Neuronal stem cell (in vitro differentiated cells): ENCODE measurements around the gene PLAAT1.

ENCODE experiments used
- DNase-seq: peaks from one replicate; pipeline ENCODE4 v3.0.0-alpha.2; 2013; ENCODE audit warnings: low spot score
- H2AFZ ChIP-seq: one replicate; pipeline ENCODE4 v1.6.1; 2013; ENCODE audit warnings: mild to moderate bottlenecking, low read length, inconsistent platforms
- H2AK5ac ChIP-seq: 2 replicates; pipeline ENCODE4 v1.6.1; 2013; ENCODE audit warnings: low read depth, mild to moderate bottlenecking, inconsistent platforms, low read length, moderate library complexity, mixed read lengths
- H2BK120ac ChIP-seq: 2 replicates; pipeline ENCODE4 v1.6.1; 2013; ENCODE audit warnings: low read depth, mild to moderate bottlenecking, inconsistent platforms, low read length, moderate library complexity, mixed read lengths
- H2BK12ac ChIP-seq: one replicate; pipeline ENCODE4 v1.6.1; 2013; ENCODE audit warnings: low read length, inconsistent platforms
- H2BK15ac ChIP-seq: 2 replicates; pipeline ENCODE4 v1.6.1; 2013; ENCODE audit warnings: mild to moderate bottlenecking, low read length, inconsistent platforms, mixed read lengths
- H2BK5ac ChIP-seq: one replicate; pipeline ENCODE4 v1.6.1; 2013; ENCODE audit warnings: inconsistent platforms, mild to moderate bottlenecking, low read length, moderate library complexity
- H3K14ac ChIP-seq: one replicate; pipeline ENCODE4 v1.6.1; 2013; ENCODE audit warnings: low read length, inconsistent platforms
- H3K18ac ChIP-seq: 2 replicates; pipeline ENCODE4 v1.6.1; 2013; ENCODE audit warnings: low read length, inconsistent platforms
- H3K23ac ChIP-seq: 2 replicates; pipeline ENCODE4 v1.6.1; 2013; ENCODE audit warnings: low read depth, mild to moderate bottlenecking, mixed read lengths, low read length, inconsistent platforms; ENCODE audit not compliant: poor library complexity
- H3K27ac ChIP-seq: replicated peaks from 3 replicates; pipeline ENCODE4 v1.5.1; 2013; ENCODE audit warnings: low read length, inconsistent platforms
- H3K27me3 ChIP-seq, 3 experiments: 2 replicates each; pipeline ENCODE4 v1.6.1; 2013; ENCODE audit warnings: low read length in 3 of 3, mild to moderate bottlenecking in 2 of 3, inconsistent platforms in 1 of 3, low read depth in 1 of 3, mixed read lengths in 1 of 3, moderate library complexity in 1 of 3; ENCODE audit not compliant: control insufficient read depth in 3 of 3, insufficient read depth in 3 of 3
- H3K36me3 ChIP-seq, 2 donors: replicated peaks in 1 of 2; 2 replicates each; pipeline ENCODE4 v1.6.1; 2013; ENCODE audit warnings: low read length in 2 of 2; ENCODE audit not compliant: control insufficient read depth in 2 of 2, insufficient read depth in 2 of 2
- H3K4ac ChIP-seq: 2 replicates; pipeline ENCODE4 v1.6.1; 2013; ENCODE audit warnings: inconsistent platforms, mild to moderate bottlenecking, low read length, moderate library complexity
- H3K4me1 ChIP-seq, 2 donors: 1 replicate in 1 of 2; 2 replicates in 1 of 2; pipeline ENCODE4 v1.6.1; 2013; ENCODE audit warnings: low read length in 2 of 2, low read depth in 1 of 2; ENCODE audit not compliant: control insufficient read depth in 2 of 2, insufficient read depth in 1 of 2
- H3K4me2 ChIP-seq: one replicate; pipeline ENCODE4 v1.6.1; 2013; ENCODE audit warnings: mild to moderate bottlenecking, low read length, inconsistent platforms; ENCODE audit not compliant: insufficient read depth, poor library complexity, severe bottlenecking
- H3K4me3 ChIP-seq, 2 donors: 2 replicates each; pipeline ENCODE4 v1.5.1; 2013; ENCODE audit warnings: low read length in 2 of 2, mild to moderate bottlenecking in 2 of 2, inconsistent platforms in 1 of 2, moderate library complexity in 1 of 2
- H3K79me1 ChIP-seq: one replicate; pipeline ENCODE4 v1.6.1; 2013; ENCODE audit warnings: low read depth, mild to moderate bottlenecking, inconsistent platforms, low read length, moderate library complexity
- H3K9ac ChIP-seq: one replicate; pipeline ENCODE4 v1.6.1; 2013; ENCODE audit warnings: mild to moderate bottlenecking, low read depth, low read length, inconsistent platforms; ENCODE audit not compliant: poor library complexity
- H3K9me3 ChIP-seq, 2 donors: replicated peaks in 1 of 2; 2 replicates each; pipeline versions ENCODE3 to v1.6.1; 2013; ENCODE audit warnings: low read length in 2 of 2, mild to moderate bottlenecking in 2 of 2, inconsistent platforms in 1 of 2, low read depth in 1 of 2, mixed read lengths in 1 of 2, moderate library complexity in 1 of 2; ENCODE audit not compliant: control insufficient read depth in 2 of 2, insufficient read depth in 1 of 2
- H4K8ac ChIP-seq: one replicate; pipeline ENCODE4 v1.6.1; 2013; ENCODE audit warnings: low read depth, mild to moderate bottlenecking, inconsistent platforms, low read length, moderate library complexity
- H4K91ac ChIP-seq: one replicate; pipeline ENCODE4 v1.6.1; 2013; ENCODE audit warnings: low read length, low read depth, mild to moderate bottlenecking, inconsistent platforms; ENCODE audit not compliant: poor library complexity
- WGBS, 2 donors: extraction: QIAGEN DNeasy Blood & Tissue Kit; methylation state at CpG; one replicate each; pipeline ENCODE4 v1.1.7; 2013; ENCODE audit warnings: missing lambda C conversion rate in 2 of 2, mixed read lengths in 1 of 2; ENCODE audit not compliant: insufficient read length in 2 of 2, insufficient replicate concordance in 1 of 2; ENCODE audit errors: extremely low coverage in 2 of 2; 5-methylcytosine and 5-hydroxymethylcytosine counted together

The PLAAT1 gene

DNA sequence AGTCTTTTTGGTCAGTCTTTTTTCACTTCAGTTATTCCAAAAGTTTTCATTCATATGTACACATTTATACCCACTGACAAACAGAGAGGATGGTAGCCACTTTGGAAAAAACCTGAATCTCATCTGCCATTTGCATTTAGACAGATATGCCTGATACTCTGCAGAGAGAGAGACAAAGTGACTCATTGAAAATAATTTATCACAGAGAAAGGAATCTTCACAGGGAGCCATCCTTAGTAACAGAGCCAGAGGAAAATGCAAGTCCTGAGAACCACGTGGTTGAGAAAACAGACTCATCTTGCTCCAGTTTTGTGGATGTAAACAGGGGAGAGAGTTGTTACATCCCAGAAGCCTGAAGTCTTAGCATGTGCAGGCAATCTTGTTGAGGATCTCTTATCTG, 28.2 kb upstream of the PLAAT1 start:
- Histone ChIP-seq H3K4me1 (no peaks in the 10 kb centered on the region), H2BK12ac (no peak overlapping the region), H2BK15ac (no peak overlapping the region), H4K91ac (no peak overlapping the region), H3K27me3 (no peaks in the 10 kb centered on the region), H3K36me3 (no peaks in the 10 kb centered on the region), H3K4me2 (no peak overlapping the region), H3K9ac (no peak overlapping the region), H3K14ac (no peak overlapping the region), H3K4ac (no peak overlapping the region), H2AK5ac (no peak overlapping the region), H3K9me3 (no peaks in the 10 kb centered on the region), H3K18ac (no peak overlapping the region), H2AFZ (no peak overlapping the region), H3K27ac (no peak overlapping the region), H3K23ac (no peak overlapping the region), H3K79me1 (no peaks in the 10 kb centered on the region), H2BK120ac (no peak overlapping the region), H3K4me3 (no peak overlapping the region), H2BK5ac (no peak overlapping the region), H4K8ac (no peak overlapping the region)
- no CpG with 5 or more reads among the region's 1 CpG for WGBS, 2 donors
- DNase-seq = no peak

DNA sequence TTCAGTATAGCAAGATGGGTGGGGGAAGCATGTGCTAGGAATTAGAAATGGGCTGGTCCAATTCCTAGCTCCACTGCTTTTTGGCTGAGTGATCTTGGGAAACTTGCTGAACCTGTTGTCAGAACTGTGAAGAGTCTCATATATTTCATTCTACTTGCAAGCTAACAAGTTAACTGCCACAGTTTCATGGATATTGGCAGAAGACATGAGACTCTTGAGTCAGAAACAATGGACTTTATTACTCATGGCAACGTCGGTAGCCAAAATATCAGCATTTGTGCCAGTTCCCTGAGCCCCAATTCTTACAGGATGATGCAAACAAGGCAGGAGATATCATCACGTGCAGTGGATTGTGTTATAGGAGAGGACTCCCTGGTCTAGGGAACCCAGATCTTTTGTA, 26.6 kb upstream of the PLAAT1 start:
- Histone ChIP-seq H3K18ac (no peak overlapping the region), H3K23ac (no peak overlapping the region), H3K4me1 (no peaks in the 10 kb centered on the region), H4K8ac (no peak overlapping the region), H3K4me2 (no peak overlapping the region), H2AK5ac (no peak overlapping the region), H4K91ac (no peak overlapping the region), H3K79me1 (no peaks in the 10 kb centered on the region), H3K9me3 (no peaks in the 10 kb centered on the region), H2BK5ac (no peak overlapping the region), H3K27ac (no peak overlapping the region), H3K9ac (no peak overlapping the region), H3K27me3 (no peaks in the 10 kb centered on the region), H3K36me3 (no peaks in the 10 kb centered on the region), H2BK15ac (no peak overlapping the region), H3K4ac (no peak overlapping the region), H2BK120ac (no peak overlapping the region), H2BK12ac (no peak overlapping the region), H3K4me3 (no peak overlapping the region), H3K14ac (no peak overlapping the region), H2AFZ (no peak overlapping the region)
- WGBS, 2 donors = no CpG with 5 or more reads among the region's 3 CpGs
- no peak for DNase-seq

- no CpG with 5 or more reads among the region's 6 CpGs for WGBS, 2 donors
- DNase-seq = no peak
- no peak overlapping the region for H3K23ac ChIP-seq
- no peaks in the 10 kb centered on the region for H3K9me3 ChIP-seq
- H3K79me1 ChIP-seq = no peaks in the 10 kb centered on the region
- no peak overlapping the region for H2AK5ac ChIP-seq
- H2BK12ac ChIP-seq = no peak overlapping the region
- no peak overlapping the region for H3K4me2 ChIP-seq
- H3K9ac ChIP-seq = no peak overlapping the region
- no peak overlapping the region for H3K18ac ChIP-seq
- H3K4me3 ChIP-seq = no peak overlapping the region
- H2BK5ac ChIP-seq = no peak overlapping the region
- H3K36me3 ChIP-seq = no peaks in the 10 kb centered on the region
- H4K91ac ChIP-seq = no peak overlapping the region
- no peak overlapping the region for H4K8ac ChIP-seq
- H3K14ac ChIP-seq = no peak overlapping the region
- H3K4me1 ChIP-seq = peaks cover 0 to 6% of the 10 kb centered on the region in 2 donors
- H3K27me3 ChIP-seq = peaks cover 0 to 4% (median 0%) of the 10 kb centered on the region in 3 experiments
- H2BK120ac ChIP-seq = no peak overlapping the region
- no peak overlapping the region for H3K4ac ChIP-seq
- no peak overlapping the region for H2AFZ ChIP-seq
- H2BK15ac ChIP-seq = no peak overlapping the region
- H3K27ac ChIP-seq = no peak overlapping the region
Measured at GRCh38 chr3:193225302-193226125, 15.5 kb upstream of the PLAAT1 start.

GRCh38 chr3:193228206-193228605, 12.8 kb upstream of the PLAAT1 start:
- no peak overlapping the region for H3K14ac ChIP-seq
- H3K79me1 ChIP-seq = no peaks in the 10 kb centered on the region
- H3K4me2 ChIP-seq = no peak overlapping the region
- no peak overlapping the region for H2AK5ac ChIP-seq
- WGBS, 2 donors = no CpG with 5 or more reads among the region's 6 CpGs
- no peak overlapping the region for H3K23ac ChIP-seq
- H3K36me3 ChIP-seq = no peaks in the 10 kb centered on the region
- DNase-seq = no peak
- no peak overlapping the region for H4K91ac ChIP-seq
- H3K27ac ChIP-seq = no peak overlapping the region
- no peak overlapping the region for H2BK120ac ChIP-seq
- H3K4ac ChIP-seq = no peak overlapping the region
- no peak overlapping the region for H2AFZ ChIP-seq
- peaks cover 0 to 10% of the 10 kb centered on the region in 2 donors for H3K4me1 ChIP-seq
- no peak overlapping the region for H2BK15ac ChIP-seq
- no peak overlapping the region for H2BK12ac ChIP-seq
- H3K27me3 ChIP-seq = peaks cover 0 to 4% (median 0%) of the 10 kb centered on the region in 3 experiments
- H2BK5ac ChIP-seq = no peak overlapping the region
- no peak overlapping the region for H3K18ac ChIP-seq
- H3K9ac ChIP-seq = no peak overlapping the region
- no peaks in the 10 kb centered on the region for H3K9me3 ChIP-seq
- H3K4me3 ChIP-seq = no peak overlapping the region
- H4K8ac ChIP-seq = no peak overlapping the region
